Testis (tissue), 2 donors: ENCODE results near the gene PDZD8.

Experiments used
- CTCF ChIP-seq, 3 experiments: fragments of 450-650 bp in 2 of 3; fragments of 200-600 bp in 1 of 3; sonication (generic) in 1 of 3; IDR thresholded peaks; one replicate each; pipeline ENCODE4 v1.5.1; 2016 to 2019; ENCODE audit warnings: antibody characterized with exemption in 3 of 3, mild to moderate bottlenecking in 2 of 3, moderate library complexity in 1 of 3
- POLR2A ChIP-seq: fragments of 450-650 bp; IDR thresholded peaks from one replicate; pipeline ENCODE4 v1.6.1; 2017; ENCODE audit warnings: antibody characterized with exemption, mild to moderate bottlenecking, moderate library complexity

- TF ChIP-seq CTCF (IDR thresholded peaks at IDR 0.05) (no peak), POLR2A (no peak)
Measured at GRCh38 chr10:117412469-117413010, 37.3 kb upstream of the PDZD8 start.
